Endodermal cell (in vitro differentiated cells): ENCODE measurements around the gene NAGA. TPM values are rescaled to one million over a fixed set of nuclear protein-coding genes. Genes with fewer than 3 reads are reported as not detected.
A peak's percentile ranks its signal among the peaks of the same experiment; 100 is the strongest.

Experiments used
- DNase-seq: peaks from one replicate; pipeline ENCODE4 v3.0.0-alpha.2; 2017
- H3K27ac ChIP-seq: 2 replicates; pipeline ENCODE4 v1.5.1; 2013; ENCODE audit warnings: mild to moderate bottlenecking, low read depth, low read length, moderate library complexity
- H3K27me3 ChIP-seq: 2 replicates; pipeline ENCODE4 v1.6.1; 2013; ENCODE audit warnings: mild to moderate bottlenecking, low read length, moderate library complexity; ENCODE audit not compliant: insufficient read depth, control insufficient read depth, poor library complexity, severe bottlenecking
- H3K36me3 ChIP-seq: 2 replicates; pipeline ENCODE4 v1.7.0; 2013; ENCODE audit warnings: mild to moderate bottlenecking, low read length, moderate library complexity; ENCODE audit not compliant: control insufficient read depth, insufficient read depth
- H3K4me1 ChIP-seq: one replicate; pipeline ENCODE4 v1.7.0; 2013; ENCODE audit warnings: low read length; ENCODE audit not compliant: control insufficient read depth, insufficient read depth
- H3K4me3 ChIP-seq: 2 replicates; pipeline ENCODE4 v1.5.1; 2013; ENCODE audit warnings: mild to moderate bottlenecking, low read length, moderate library complexity
- H3K9ac ChIP-seq: 2 replicates; pipeline ENCODE4 v1.6.1; 2013; ENCODE audit warnings: mild to moderate bottlenecking, low read length, moderate library complexity; ENCODE audit not compliant: poor library complexity, severe bottlenecking; ENCODE audit errors: extremely low read depth
- H3K9me3 ChIP-seq: 2 replicates; pipeline ENCODE4 v1.6.1; 2013; ENCODE audit warnings: mild to moderate bottlenecking, low read length, moderate library complexity; ENCODE audit not compliant: control insufficient read depth
- H3K27ac Mint-ChIP-seq: 2 replicates; pipeline ENCODE4 v1.8.0; 2020; ENCODE audit warnings: mixed read lengths
- H3K27me3 Mint-ChIP-seq: 2 replicates; pipeline ENCODE4 v1.8.0; 2021; ENCODE audit warnings: mild to moderate bottlenecking, mixed read lengths; ENCODE audit not compliant: insufficient read depth
- H3K36me3 Mint-ChIP-seq: 2 replicates; pipeline ENCODE4 v1.8.0; 2020; ENCODE audit warnings: low read depth, mixed read lengths
- H3K4me1 Mint-ChIP-seq: 2 replicates; pipeline ENCODE4 v1.8.0; 2020; ENCODE audit warnings: mixed read lengths
- H3K4me3 Mint-ChIP-seq: 2 replicates; pipeline ENCODE4 v1.8.0; 2020; ENCODE audit warnings: mild to moderate bottlenecking, moderate library complexity, mixed read lengths
- H3K9me3 Mint-ChIP-seq: 2 replicates; pipeline ENCODE4 v1.8.0; 2020; ENCODE audit warnings: mild to moderate bottlenecking, mixed read lengths
- WGBS, 2 experiments: methylation state at CpG; one replicate each; pipeline versions ENCODE4 v1.1.5 to v1.1.7; 2013; ENCODE audit warnings: missing lambda C conversion rate in 2 of 2, mixed read lengths in 1 of 2; ENCODE audit not compliant: insufficient coverage in 1 of 2, insufficient read length in 1 of 2; 5-methylcytosine and 5-hydroxymethylcytosine counted together
- total RNA-seq, 2 donors: library from RNA; stranded (reverse); fragmentation: NEBNext Ultra II Directional in 1 of 2; extraction: Animal tissue kit (Norgen Biotek cat#: 25700) in 1 of 2; gene quantifications; 2 replicates in 1 of 2; 3 replicates in 1 of 2; pipeline ENCODE4 v1.2.1, GENCODE V29; 2021
- TF ChIP-seq, protein P1 (sequence below): fragments of 200-600 bp; sonication (generic); conservative IDR thresholded peaks from 2 replicates; pipeline ENCODE4 v1.5.0; 2021; ENCODE audit warnings: antibody characterized with exemption, mild to moderate bottlenecking

NAGA gene
- total RNA-seq, 2 donors from 2014 or later = 19.2 to 25.4 TPM

GRCh38 chr22:42074846-42075676 is 4.4 kb upstream of the NAGA start:
- peak overlapping the region; percentile 52 for H3K27ac Mint-ChIP-seq
- Histone ChIP-seq H3K4me3 (no peak overlapping the region), H3K27ac (no peak overlapping the region), H3K9ac (no peak overlapping the region), H3K36me3 (no peaks in the 10 kb centered on the region), H3K27me3 (no peaks in the 10 kb centered on the region), H3K4me1 (no peaks in the 10 kb centered on the region), H3K9me3 (no peaks in the 10 kb centered on the region)
- no peak for DNase-seq
- peaks cover 3% of the 10 kb centered on the region for H3K36me3 Mint-ChIP-seq
- 92 to 100% methylated on average over 6 to 8 of the region's 9 CpGs for WGBS, 2 experiments
- peaks cover 9% of the 10 kb centered on the region for H3K27me3 Mint-ChIP-seq
- H3K9me3 Mint-ChIP-seq = no peaks in the 10 kb centered on the region
- peak overlapping the region; percentile 48 for H3K4me3 Mint-ChIP-seq
- TF ChIP-seq, protein P1, sequence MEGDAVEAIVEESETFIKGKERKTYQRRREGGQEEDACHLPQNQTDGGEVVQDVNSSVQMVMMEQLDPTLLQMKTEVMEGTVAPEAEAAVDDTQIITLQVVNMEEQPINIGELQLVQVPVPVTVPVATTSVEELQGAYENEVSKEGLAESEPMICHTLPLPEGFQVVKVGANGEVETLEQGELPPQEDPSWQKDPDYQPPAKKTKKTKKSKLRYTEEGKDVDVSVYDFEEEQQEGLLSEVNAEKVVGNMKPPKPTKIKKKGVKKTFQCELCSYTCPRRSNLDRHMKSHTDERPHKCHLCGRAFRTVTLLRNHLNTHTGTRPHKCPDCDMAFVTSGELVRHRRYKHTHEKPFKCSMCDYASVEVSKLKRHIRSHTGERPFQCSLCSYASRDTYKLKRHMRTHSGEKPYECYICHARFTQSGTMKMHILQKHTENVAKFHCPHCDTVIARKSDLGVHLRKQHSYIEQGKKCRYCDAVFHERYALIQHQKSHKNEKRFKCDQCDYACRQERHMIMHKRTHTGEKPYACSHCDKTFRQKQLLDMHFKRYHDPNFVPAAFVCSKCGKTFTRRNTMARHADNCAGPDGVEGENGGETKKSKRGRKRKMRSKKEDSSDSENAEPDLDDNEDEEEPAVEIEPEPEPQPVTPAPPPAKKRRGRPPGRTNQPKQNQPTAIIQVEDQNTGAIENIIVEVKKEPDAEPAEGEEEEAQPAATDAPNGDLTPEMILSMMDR = no peak
- H3K4me1 Mint-ChIP-seq = peaks cover 11% of the 10 kb centered on the region

DNA sequence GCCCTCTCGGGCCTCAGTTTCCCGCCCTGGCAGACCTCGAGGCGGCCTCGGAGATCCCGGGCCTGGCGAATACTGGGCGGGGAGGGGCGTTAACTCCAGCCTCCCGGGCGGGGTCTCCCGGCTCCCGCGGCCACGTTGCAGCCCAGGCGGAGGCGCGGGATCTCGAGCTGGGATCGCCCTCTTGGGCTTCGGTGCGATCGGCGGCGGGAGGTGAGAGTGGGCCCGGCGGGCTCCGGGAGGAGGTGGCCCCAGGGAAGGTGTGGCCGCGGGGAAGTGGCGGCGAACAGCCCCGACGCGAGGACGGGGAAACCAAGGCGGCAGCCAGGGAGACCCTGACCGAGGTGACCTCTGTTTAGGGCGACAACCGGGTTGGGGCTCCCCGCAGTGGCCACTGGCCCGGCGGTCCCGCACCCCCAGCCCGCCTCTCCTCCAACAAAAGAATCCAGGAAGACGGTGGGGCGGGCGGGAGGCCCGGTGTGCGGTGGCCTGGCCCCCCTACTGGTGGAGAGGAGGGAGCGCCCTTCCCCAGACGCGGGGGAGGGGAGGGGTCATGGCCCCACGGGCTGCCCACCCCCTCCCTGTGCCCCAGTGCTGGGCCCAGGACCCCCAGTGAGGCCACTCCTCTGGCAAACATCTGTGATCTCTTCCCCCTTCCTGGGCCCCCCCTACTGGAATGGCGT is 3.7 kb upstream of the NAGA start, which contains the start of gene PHETA2:
Gene PHETA2 (plus strand): TSS at position 117 of the 680 bp plus-strand sequence. CDS start 3,046 bp downstream, outside the sequence.
- Mint-ChIP-seq H3K27ac (peak within 1 kb of the TSS; percentile 52), H3K4me3 (peak within 1 kb of the TSS; percentile 48), H3K36me3 (peaks cover 3% of the 10 kb centered on the region), H3K4me1 (peaks cover 12% of the 10 kb centered on the region), H3K9me3 (no peaks in the 10 kb centered on the region), H3K27me3 (peaks cover 9% of the 10 kb centered on the region)
- H3K4me1 ChIP-seq = no peaks in the 10 kb centered on the region
- TF ChIP-seq, protein P1 = peak; percentile 73
- 30 to 35% methylated on average over 25 to 55 of the region's 55 CpGs for WGBS, 2 experiments
- H3K27ac ChIP-seq = no peak within 1 kb of the TSS
- no peaks in the 10 kb centered on the region for H3K36me3 ChIP-seq
- no peaks in the 10 kb centered on the region for H3K27me3 ChIP-seq
- DNase-seq = peak; percentile 68
- no peak within 1 kb of the TSS for H3K4me3 ChIP-seq
- H3K9ac ChIP-seq = peak within 1 kb of the TSS; percentile 25
- H3K9me3 ChIP-seq = no peaks in the 10 kb centered on the region

DNA sequence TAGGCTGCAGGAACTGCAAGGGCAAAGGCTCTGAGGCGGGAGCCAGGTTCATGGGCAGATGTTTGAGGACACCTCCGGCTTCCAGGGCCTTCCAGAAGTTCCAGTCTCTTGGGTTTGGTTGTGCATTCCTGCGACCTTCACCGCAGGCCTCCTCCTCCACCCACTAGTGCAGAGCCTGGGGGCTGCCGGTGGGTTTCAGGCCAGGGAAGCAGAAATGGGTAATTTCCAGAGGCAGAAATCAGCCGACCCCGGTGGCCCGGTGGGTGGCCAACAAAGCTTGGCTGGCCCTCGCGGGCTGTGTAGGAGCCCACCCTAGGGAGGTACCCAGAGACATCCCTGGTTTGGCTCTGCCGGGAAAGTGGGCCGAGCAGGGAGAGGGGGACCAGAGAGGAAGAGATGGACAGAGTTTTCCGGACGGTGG is 3.0 kb upstream of the NAGA start:
- no peaks in the 10 kb centered on the region for H3K36me3 ChIP-seq
- no peak for DNase-seq

More for the DNA sequence above, 3.0 kb upstream of the NAGA start:
- H3K9me3 Mint-ChIP-seq = no peaks in the 10 kb centered on the region
- Histone ChIP-seq H3K27me3 (no peaks in the 10 kb centered on the region), H3K27ac (no peak overlapping the region), H3K9me3 (no peaks in the 10 kb centered on the region), H3K4me3 (no peak overlapping the region), H3K4me1 (no peaks in the 10 kb centered on the region), H3K9ac (no peak overlapping the region)
- peaks cover 8% of the 10 kb centered on the region for H3K4me1 Mint-ChIP-seq
- TF ChIP-seq, protein P1 = no peak
- 87 to 92% methylated on average over 6 to 14 of the region's 14 CpGs for WGBS, 2 experiments
- H3K4me3 Mint-ChIP-seq = peak overlapping the region; percentile 48
- peaks cover 9% of the 10 kb centered on the region for H3K27me3 Mint-ChIP-seq
- H3K36me3 Mint-ChIP-seq = peaks cover 3% of the 10 kb centered on the region
- no peak overlapping the region for H3K27ac Mint-ChIP-seq
